ENCODE data around the gene TRPV6. TPM values are rescaled to one million over a fixed set of nuclear protein-coding genes. Genes with fewer than 3 reads are reported as not detected.

Gene TRPV6
- total and polyA plus RNA-seq, 9 donors, result 0.03 to 9.7 (median 0.51) TPM; not detected in 4

- peaks cover 1% of the 10 kb centered on the region for H3K4me1 ChIP-seq (ENCODE audit: insufficient read depth)
- TF ChIP-seq EP300 (IDR thresholded peaks at IDR 0.05), result no peak
- TF ChIP-seq CTCF (IDR thresholded peaks at IDR 0.05), result no peak
- no peak for TF ChIP-seq POLR2A (IDR thresholded peaks at IDR 0.05)
- intact Hi-C loops (cut with DNase I), result loop anchor here in 1 of 4 donors (5.0 to 10.0 kb wide), 2 partner anchors 145 to 358 kb away; no protein-coding TSS in a partner anchor
Measured at GRCh38 chr7:142859411-142859810, 26.1 kb downstream of the TRPV6 start.

GRCh38 chr7:142857625-142858024 is 27.9 kb downstream of the TRPV6 start:
- H3K4me1 ChIP-seq (ENCODE audit: insufficient read depth), result peaks cover 1% of the 10 kb centered on the region
- intact Hi-C loops (cut with DNase I), result loop anchor here in 1 of 4 donors (5.0 to 10.0 kb wide), 2 partner anchors 147 to 360 kb away; no protein-coding TSS in a partner anchor
- H3K27ac ChIP-seq, result no peak overlapping the region
- TF ChIP-seq POLR2A (IDR thresholded peaks at IDR 0.05), result no peak
- no peak for TF ChIP-seq CTCF (IDR thresholded peaks at IDR 0.05)
- TF ChIP-seq EP300 (IDR thresholded peaks at IDR 0.05), result no peak
- H3K4me3 ChIP-seq, result no peak overlapping the region
- no peak for DNase-seq
- 66 to 74% (median 70%) methylated on average over 5 of the region's 5 CpGs for WGBS, 3 donors
- H3K36me3 ChIP-seq, result no peaks in the 10 kb centered on the region
- no peaks in the 10 kb centered on the region for H3K9me3 ChIP-seq
- no peaks in the 10 kb centered on the region for H3K27me3 ChIP-seq

More at GRCh38 chr7:142859411-142859810, 26.1 kb downstream of the TRPV6 start:
- no peaks in the 10 kb centered on the region for H3K36me3 ChIP-seq
- no peaks in the 10 kb centered on the region for H3K9me3 ChIP-seq
- DNase-seq, result no peak
- H3K27ac ChIP-seq, result no peak overlapping the region
- no peak overlapping the region for H3K4me3 ChIP-seq
- H3K27me3 ChIP-seq, result no peaks in the 10 kb centered on the region

- intact Hi-C loops (cut with DNase I), result loop anchor here in 1 of 4 donors (5.0 to 10.0 kb wide), 2 partner anchors 148 to 361 kb away; no protein-coding TSS in a partner anchor
- no peaks in the 10 kb centered on the region for H3K9me3 ChIP-seq
- no peak for DNase-seq
- TF ChIP-seq CTCF (IDR thresholded peaks at IDR 0.05) (no peak), EP300 (IDR thresholded peaks at IDR 0.05) (no peak), POLR2A (IDR thresholded peaks at IDR 0.05) (no peak)
- WGBS, 3 donors, result 80 to 94% (median 90%) methylated on average over 6 to 7 of the region's 7 CpGs
- H3K4me1 ChIP-seq (ENCODE audit: insufficient read depth), result peaks cover 1% of the 10 kb centered on the region
- H3K36me3 ChIP-seq, result no peaks in the 10 kb centered on the region
- H3K27me3 ChIP-seq, result no peaks in the 10 kb centered on the region
- H3K4me3 ChIP-seq, result no peak overlapping the region
- no peak overlapping the region for H3K27ac ChIP-seq
Measured at GRCh38 chr7:142856565-142857245, 28.8 kb downstream of the TRPV6 start.

GRCh38 chr7:142855756-142856564 is 29.6 kb downstream of the TRPV6 start:
- 59 to 63% (median 61%) methylated on average over 12 of the region's 12 CpGs for WGBS, 3 donors
- peak; percentile 55 to 71 (median 64) for DNase-seq
- Histone ChIP-seq H3K4me3 (peak overlapping the region; percentile 89), H3K27me3 (no peaks in the 10 kb centered on the region), H3K9me3 (no peaks in the 10 kb centered on the region), H3K36me3 (no peaks in the 10 kb centered on the region), H3K4me1 (ENCODE audit: insufficient read depth) (peaks cover 1% of the 10 kb centered on the region), H3K27ac (peak overlapping the region in 1 of 2 donors; percentile 60)
- no peak for TF ChIP-seq POLR2A (IDR thresholded peaks at IDR 0.05)
- TF ChIP-seq EP300 (IDR thresholded peaks at IDR 0.05), result no peak
- TF ChIP-seq CTCF (IDR thresholded peaks at IDR 0.05), result no peak
- intact Hi-C loops (cut with DNase I), result loop anchor here in 1 of 4 donors (5.0 to 10.0 kb wide), 2 partner anchors 149 to 361 kb away; no protein-coding TSS in a partner anchor

Data from ovary (tissue), 9 donors.